DOHH2 (cell line): Measurements from ENCODE around the gene TTC6.

Experiments
- H3F3A ChIP-seq: fragments of 200-600 bp; sonication (generic), shearing (Covaris generic); 2 replicates; pipeline ENCODE4 v1.6.0; 2016; ENCODE audit warnings: antibody characterized with exemption, mild to moderate bottlenecking; ENCODE audit not compliant: control insufficient read depth, insufficient read depth
- H3K27ac ChIP-seq: fragments of 200-600 bp; sonication (generic); 2 replicates; pipeline ENCODE4 v1.5.1; 2014; ENCODE audit warnings: low read depth, mild to moderate bottlenecking, low read length, moderate library complexity
- H3K27me3 ChIP-seq: fragments of 200-600 bp; sonication (generic); 2 replicates; pipeline ENCODE4 v1.6.1; 2014; ENCODE audit warnings: mild to moderate bottlenecking, low read length, mixed read lengths; ENCODE audit not compliant: control insufficient read depth
- H3K36me3 ChIP-seq: fragments of 200-600 bp; sonication (generic); 2 replicates; pipeline ENCODE4 v1.6.1; 2014; ENCODE audit warnings: mild to moderate bottlenecking, low read length, moderate library complexity, mixed read lengths; ENCODE audit not compliant: control insufficient read depth
- H3K4me1 ChIP-seq: fragments of 200-600 bp; sonication (generic); 2 replicates; pipeline ENCODE4 v1.6.1; 2014; ENCODE audit warnings: mild to moderate bottlenecking, low read length, mixed read lengths; ENCODE audit not compliant: control insufficient read depth
- H3K4me2 ChIP-seq: fragments of 200-600 bp; sonication (generic); 2 replicates; pipeline ENCODE4 v1.6.0; 2014; ENCODE audit warnings: mild to moderate bottlenecking, low read length, moderate library complexity
- H3K4me3 ChIP-seq: fragments of 200-600 bp; sonication (generic); 2 replicates; pipeline ENCODE4 v1.5.1; 2014; ENCODE audit warnings: mild to moderate bottlenecking, low read length, mixed read lengths
- H3K79me2 ChIP-seq: fragments of 200-600 bp; sonication (generic); 2 replicates; pipeline ENCODE4 v1.6.1; 2014; ENCODE audit warnings: mild to moderate bottlenecking, low read length, mixed read lengths; ENCODE audit not compliant: control insufficient read depth
- H3K9me2 ChIP-seq: fragments of 200-600 bp; sonication (generic); replicated peaks from 2 replicates; pipeline ENCODE4 v1.6.1; 2014; ENCODE audit warnings: mild to moderate bottlenecking, low read length, mixed read lengths; ENCODE audit not compliant: control insufficient read depth
- H3K9me3 ChIP-seq: fragments of 200-600 bp; sonication (generic); 2 replicates; pipeline ENCODE4 v1.6.1; 2014; ENCODE audit warnings: antibody characterized with exemption, low read length, mixed read lengths; ENCODE audit not compliant: control insufficient read depth, insufficient read depth
- H4K20me1 ChIP-seq: fragments of 200-600 bp; sonication (generic); 2 replicates; pipeline ENCODE4 v1.6.0; 2014; ENCODE audit warnings: low read depth, mild to moderate bottlenecking, antibody characterized with exemption, low read length, moderate library complexity; ENCODE audit not compliant: control insufficient read depth, insufficient read depth
- EZH2phosphoT487 ChIP-seq: fragments of 200-600 bp; sonication (generic); IDR thresholded peaks from 2 replicates; pipeline ENCODE4 v1.6.1; 2017; ENCODE audit warnings: borderline replicate concordance, mild to moderate bottlenecking, antibody characterized with exemption, low read length, moderate library complexity, mixed read lengths
- TF ChIP-seq, protein P1 (sequence below): fragments of 200-600 bp; sonication (generic); IDR thresholded peaks from one replicate; pipeline ENCODE4 v1.5.1; 2014; ENCODE audit warnings: antibody characterized with exemption, mild to moderate bottlenecking, low read depth, low read length; ENCODE audit not compliant: poor library complexity, severe bottlenecking

Gene TTC6

GRCh38 chr14:37591941-37592481 lies 3.4 kb upstream of the TTC6 start:
- Histone ChIP-seq H3K4me3 (no peak overlapping the region), H3K4me2 (no peak overlapping the region), H3K9me3 (peaks cover 9% of the 10 kb centered on the region; the same call in 1 of the 2 replicates), H3K9me2 (no peaks in the 10 kb centered on the region), H3K79me2 (no peaks in the 10 kb centered on the region; the same call in 1 of the 2 replicates), H3K4me1 (no peaks in the 10 kb centered on the region), H4K20me1 (no peaks in the 10 kb centered on the region), H3K36me3 (no peaks in the 10 kb centered on the region), H3K27me3 (no peaks in the 10 kb centered on the region), H3K27ac (no peak overlapping the region), H3F3A (no peaks in the 10 kb centered on the region)
- no peak for TF ChIP-seq EZH2phosphoT487
- TF ChIP-seq, protein P1, sequence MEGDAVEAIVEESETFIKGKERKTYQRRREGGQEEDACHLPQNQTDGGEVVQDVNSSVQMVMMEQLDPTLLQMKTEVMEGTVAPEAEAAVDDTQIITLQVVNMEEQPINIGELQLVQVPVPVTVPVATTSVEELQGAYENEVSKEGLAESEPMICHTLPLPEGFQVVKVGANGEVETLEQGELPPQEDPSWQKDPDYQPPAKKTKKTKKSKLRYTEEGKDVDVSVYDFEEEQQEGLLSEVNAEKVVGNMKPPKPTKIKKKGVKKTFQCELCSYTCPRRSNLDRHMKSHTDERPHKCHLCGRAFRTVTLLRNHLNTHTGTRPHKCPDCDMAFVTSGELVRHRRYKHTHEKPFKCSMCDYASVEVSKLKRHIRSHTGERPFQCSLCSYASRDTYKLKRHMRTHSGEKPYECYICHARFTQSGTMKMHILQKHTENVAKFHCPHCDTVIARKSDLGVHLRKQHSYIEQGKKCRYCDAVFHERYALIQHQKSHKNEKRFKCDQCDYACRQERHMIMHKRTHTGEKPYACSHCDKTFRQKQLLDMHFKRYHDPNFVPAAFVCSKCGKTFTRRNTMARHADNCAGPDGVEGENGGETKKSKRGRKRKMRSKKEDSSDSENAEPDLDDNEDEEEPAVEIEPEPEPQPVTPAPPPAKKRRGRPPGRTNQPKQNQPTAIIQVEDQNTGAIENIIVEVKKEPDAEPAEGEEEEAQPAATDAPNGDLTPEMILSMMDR, result no peak

GRCh38 chr14:37592482-37593408 lies 2.7 kb upstream of the TTC6 start:
- no peak overlapping the region for H3K27ac ChIP-seq
- H3K79me2 ChIP-seq, result no peaks in the 10 kb centered on the region; the same call in 1 of the 2 replicates
- H3K4me1 ChIP-seq, result no peaks in the 10 kb centered on the region
- H3K9me2 ChIP-seq, result no peaks in the 10 kb centered on the region
- no peaks in the 10 kb centered on the region for H4K20me1 ChIP-seq
- H3K27me3 ChIP-seq, result no peaks in the 10 kb centered on the region
- no peak overlapping the region for H3K4me2 ChIP-seq
- H3K4me3 ChIP-seq, result no peak overlapping the region
- no peak for TF ChIP-seq EZH2phosphoT487
- TF ChIP-seq, protein P1, result no peak
- no peaks in the 10 kb centered on the region for H3F3A ChIP-seq
- H3K36me3 ChIP-seq, result no peaks in the 10 kb centered on the region
- peaks cover 11% of the 10 kb centered on the region; the same call in 1 of the 2 replicates for H3K9me3 ChIP-seq

DNA sequence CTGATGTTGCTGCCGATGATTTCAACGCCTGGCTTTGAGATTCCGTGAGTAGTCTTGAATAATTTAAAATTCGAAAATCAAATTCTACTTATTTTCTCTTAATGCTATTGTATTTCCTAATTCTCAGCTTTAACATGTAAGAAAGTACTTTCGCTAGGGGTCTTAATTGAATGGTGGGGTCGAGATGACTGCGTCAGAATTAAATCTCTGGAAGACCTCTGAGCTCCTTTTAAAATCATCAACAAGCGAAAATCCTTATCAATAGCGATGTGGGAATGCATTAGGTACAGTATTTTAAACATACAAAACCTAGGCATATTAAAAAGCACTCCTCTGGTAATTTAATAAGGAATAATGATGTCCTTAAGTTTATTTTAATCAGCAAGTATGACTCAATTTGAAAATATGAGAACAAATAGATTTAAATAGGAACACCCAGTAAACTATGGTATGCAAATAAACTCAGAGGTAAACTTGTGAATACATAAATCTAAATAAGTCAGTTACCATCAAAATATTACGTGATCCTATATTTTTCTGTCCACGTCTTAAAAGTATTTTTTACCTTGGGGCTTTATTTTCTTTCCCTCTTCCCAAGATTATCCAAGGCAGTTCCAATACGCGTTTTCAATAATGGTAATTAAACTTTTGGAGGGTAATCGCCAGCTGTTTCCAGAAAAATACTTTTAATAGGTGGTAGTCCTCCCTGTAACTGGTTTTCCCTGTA lies 1.8 kb upstream of the TTC6 start:
- Histone ChIP-seq H3K79me2 (no peaks in the 10 kb centered on the region; the same call in 1 of the 2 replicates), H3K9me2 (no peaks in the 10 kb centered on the region), H3K9me3 (peaks cover 11% of the 10 kb centered on the region; the same call in 1 of the 2 replicates), H3K4me2 (no peak overlapping the region), H3K4me1 (no peaks in the 10 kb centered on the region), H3K27me3 (no peaks in the 10 kb centered on the region), H4K20me1 (no peaks in the 10 kb centered on the region), H3K4me3 (no peak overlapping the region), H3K36me3 (no peaks in the 10 kb centered on the region), H3F3A (no peaks in the 10 kb centered on the region), H3K27ac (no peak overlapping the region)
- no peak for TF ChIP-seq EZH2phosphoT487
- TF ChIP-seq, protein P1, result no peak
